Measurements from ENCODE around the gene INTU.

GRCh38 chr4:127623797-127624083 lies 9.0 kb upstream of the INTU start:
- TF ChIP-seq POLR2A (IDR thresholded peaks at IDR 0.05) (no peak), CTCF (IDR thresholded peaks at IDR 0.05) (no peak)

Measured in right lobe of liver (tissue), 4 donors.